GM11168 (cell line): ENCODE results near the gene DIP2A.

Source experiments
- in situ Hi-C: fragments of 300-500 bp; cut with MboI; formaldehyde crosslinking; loops from one replicate; pipeline ENCODE4 v1.12.0; 2022; ENCODE audit warnings: low sequenced_read_pairs; ENCODE audit not compliant: unreplicated experiment

DIP2A gene

DNA sequence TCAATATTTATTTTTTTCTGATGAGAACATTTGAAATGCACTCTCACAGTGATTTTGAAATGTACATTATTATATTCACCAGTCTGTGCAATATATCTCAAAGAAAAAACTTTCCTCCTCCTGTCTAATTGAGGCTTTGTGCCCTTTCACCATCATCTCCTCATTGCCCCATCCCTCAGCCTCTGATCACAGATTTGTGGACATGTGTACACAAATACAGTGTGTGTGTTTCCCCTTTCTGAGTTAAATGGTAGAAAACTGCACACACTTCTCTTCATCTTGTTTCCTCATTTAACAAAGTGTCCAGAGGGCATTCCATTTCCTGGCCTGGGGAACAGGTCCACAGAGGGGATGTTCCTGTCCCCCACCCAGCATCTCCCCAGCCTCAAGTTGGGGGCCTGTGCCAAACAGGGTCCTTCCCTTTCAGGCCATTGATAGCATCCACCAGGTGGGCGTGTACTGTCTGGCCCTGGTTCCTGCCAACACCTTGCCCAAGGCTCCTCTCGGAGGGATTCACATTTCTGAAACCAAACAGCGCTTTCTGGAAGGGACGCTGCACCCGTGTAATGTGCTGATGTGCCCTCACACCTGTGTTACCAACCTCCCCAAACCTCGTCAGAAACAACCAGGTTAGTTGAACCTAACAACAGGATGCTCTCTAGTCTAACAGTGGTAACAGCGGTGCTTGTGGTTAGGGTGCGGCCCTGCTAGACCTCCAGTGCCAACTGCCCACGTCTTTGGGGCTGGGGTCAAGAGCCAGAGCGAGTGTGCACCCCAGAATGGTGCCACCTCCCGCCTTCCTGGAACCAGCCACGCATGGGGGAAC is 91.6 kb downstream of the DIP2A start:
- in situ Hi-C loops = no loop called here

- in situ Hi-C loops = no loop called here
These were observed 93.0 kb downstream of the DIP2A start for GRCh38 chr21:46551636-46552241.

GRCh38 chr21:46552274-46552673 is 93.6 kb downstream of the DIP2A start:
- in situ Hi-C loops = no loop called here

DNA sequence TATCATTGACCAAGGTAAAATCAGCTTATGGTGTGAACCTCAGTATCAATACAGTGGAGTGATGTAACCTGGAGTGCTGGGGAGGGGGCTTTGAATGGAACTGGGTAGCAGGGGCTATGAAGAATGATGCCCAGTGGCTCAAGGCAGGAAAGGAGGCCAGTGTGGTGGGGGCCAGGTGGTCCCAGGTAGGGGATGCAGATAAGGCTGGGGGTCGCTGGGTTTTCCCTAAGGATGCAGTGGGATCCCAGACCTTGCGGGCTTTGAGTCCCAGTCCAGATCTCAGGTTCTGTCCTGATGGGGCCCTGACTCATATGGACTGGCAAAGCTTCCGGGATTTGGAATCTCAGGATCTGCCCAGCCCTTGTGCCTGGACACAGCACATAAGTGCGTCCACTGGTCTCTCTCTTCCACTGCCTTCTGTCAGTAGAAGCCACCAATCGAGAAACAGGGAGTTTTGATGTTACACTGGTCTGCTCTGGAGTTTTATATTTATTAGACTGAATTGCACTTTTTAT is 94.2 kb downstream of the DIP2A start:
- in situ Hi-C loops = no loop called here

GRCh38 chr21:46553993-46554392 is 95.3 kb downstream of the DIP2A start:
- in situ Hi-C loops = no loop called here

- in situ Hi-C loops = no loop called here
These were observed 95.9 kb downstream of the DIP2A start for GRCh38 chr21:46554431-46555224.

GRCh38 chr21:46555225-46555617 is 96.5 kb downstream of the DIP2A start:
- in situ Hi-C loops = no loop called here

GRCh38 chr21:46555678-46556077 is 97.0 kb downstream of the DIP2A start:
- in situ Hi-C loops = no loop called here

DNA sequence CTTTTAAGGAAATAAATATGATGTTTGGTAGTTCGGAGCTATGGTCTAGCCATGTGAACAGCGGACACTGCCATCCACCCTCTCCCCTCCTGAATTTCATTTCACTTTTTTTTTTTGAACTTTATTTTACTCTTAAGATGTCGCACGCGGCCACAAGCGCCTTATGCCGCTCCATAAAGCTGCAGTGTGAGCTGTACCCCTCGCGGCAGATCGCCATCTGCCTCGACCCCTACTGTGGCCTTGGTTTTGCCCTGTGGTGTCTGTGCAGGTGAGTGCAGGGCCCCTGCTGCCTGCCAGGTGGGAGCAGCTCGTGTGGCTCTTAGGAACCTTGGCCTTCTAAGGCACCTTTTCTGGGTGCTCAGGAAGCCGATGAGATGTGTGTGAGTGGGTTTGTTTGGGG is 98.1 kb downstream of the DIP2A start:
- in situ Hi-C loops = no loop called here

DNA sequence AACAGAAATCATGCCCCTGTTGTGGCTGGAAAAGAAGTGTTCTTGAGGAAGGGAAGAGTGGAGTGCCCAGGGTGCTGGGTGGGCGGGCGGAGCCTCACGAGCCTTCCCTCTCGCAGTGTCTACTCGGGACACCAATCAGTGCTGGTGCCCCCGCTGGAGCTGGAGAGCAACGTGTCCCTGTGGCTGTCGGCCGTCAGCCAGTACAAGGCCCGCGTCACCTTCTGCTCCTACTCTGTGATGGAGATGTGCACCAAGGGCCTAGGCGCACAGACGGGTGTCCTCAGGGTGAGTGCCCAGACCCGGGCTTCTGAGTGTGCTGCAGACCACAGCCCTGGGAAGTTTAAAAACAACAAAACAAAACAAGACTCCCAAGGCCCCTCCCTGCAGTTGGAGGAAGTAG is 98.8 kb downstream of the DIP2A start:
- in situ Hi-C loops = no loop called here

- in situ Hi-C loops = no loop called here
These were observed 99.3 kb downstream of the DIP2A start for GRCh38 chr21:46557919-46558392.

GRCh38 chr21:46559291-46559983 is 100.7 kb downstream of the DIP2A start:
- in situ Hi-C loops = no loop called here

GRCh38 chr21:46560568-46561444 is 102.1 kb downstream of the DIP2A start:
- in situ Hi-C loops = no loop called here

GRCh38 chr21:46561445-46562090 is 102.9 kb downstream of the DIP2A start:
- in situ Hi-C loops = no loop called here

DNA sequence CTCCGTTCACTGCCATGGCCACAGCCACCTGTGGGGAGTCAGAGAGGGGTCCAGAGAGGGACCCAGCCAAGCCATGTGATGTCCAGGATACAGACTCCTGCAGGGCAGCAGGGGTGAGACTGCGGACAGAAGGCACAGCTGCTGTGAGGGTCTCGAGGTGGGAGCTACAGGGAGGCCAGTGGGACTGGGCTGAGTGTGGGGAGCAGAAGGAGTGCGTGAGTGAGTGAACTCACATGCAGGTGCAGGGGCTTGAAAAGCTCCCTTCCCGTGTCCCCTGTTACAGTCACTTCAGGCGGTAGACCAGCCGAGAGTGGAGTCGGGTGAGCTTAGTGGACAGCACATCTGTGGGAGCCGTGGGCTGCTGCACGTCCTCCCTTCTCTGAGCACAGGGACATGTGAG is 103.8 kb downstream of the DIP2A start:
- in situ Hi-C loops = no loop called here

DNA sequence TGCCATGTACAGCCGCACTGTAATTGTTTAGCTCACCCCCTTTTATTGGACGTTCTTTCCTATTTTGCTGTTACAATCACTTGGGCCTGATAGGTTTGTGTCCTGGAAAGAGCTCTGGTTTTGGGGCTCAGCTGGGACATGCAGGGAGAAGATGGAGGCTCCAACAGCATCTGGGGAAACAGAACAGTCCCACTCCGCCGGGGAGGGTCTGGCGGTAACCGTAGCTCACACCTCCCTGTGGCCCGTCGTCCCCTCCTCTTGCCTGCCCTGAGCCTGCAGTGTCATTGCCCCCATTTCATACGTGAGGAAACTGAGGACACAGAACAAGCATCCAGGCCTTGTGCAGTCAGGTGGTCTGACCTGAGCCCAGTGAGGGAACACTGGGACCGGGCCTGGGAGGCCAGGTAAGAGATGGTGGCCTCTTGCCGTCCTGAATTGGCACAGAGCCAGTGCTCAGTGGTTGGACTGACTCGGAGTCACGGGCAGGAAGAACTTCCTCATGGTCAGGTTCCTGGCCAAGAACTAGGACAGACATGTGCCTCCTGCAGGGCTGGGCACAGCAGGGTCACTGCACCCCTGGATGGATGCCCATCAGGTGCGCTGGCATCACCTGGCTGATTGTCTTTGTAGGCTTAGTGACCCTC is 104.4 kb downstream of the DIP2A start:
- in situ Hi-C loops = no loop called here

GRCh38 chr21:46564391-46564790 is 105.7 kb downstream of the DIP2A start:
- in situ Hi-C loops = no loop called here

DNA sequence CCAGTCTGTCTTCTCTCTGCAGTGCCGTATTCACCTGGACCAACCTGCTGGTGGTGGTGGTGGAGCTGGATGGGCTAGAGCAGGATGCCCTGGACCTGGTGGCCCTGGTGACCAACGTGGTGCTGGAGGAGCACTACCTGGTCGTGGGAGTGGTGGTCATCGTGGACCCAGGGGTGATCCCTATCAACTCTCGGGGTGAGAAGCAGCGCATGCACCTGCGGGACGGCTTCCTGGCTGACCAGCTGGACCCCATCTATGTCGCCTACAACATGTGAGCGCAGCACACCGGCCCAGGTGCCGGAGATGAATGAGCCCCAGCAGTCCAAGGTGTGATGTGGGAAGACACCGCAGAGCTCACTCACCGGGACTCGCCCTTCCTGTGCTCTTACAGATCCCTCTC is 108.7 kb downstream of the DIP2A start:
- in situ Hi-C loops = no loop called here
